Breast epithelium (tissue), 4 donors: ENCODE data around the gene MTMR12. TPM values are rescaled to one million over a fixed set of nuclear protein-coding genes. Genes with fewer than 3 reads are reported as not detected.

Experiments
- DNase-seq, 2 donors: peaks; one replicate each; pipeline ENCODE4 v3.0.0-alpha.2; 2019; ENCODE audit warnings: low spot score in 2 of 2
- H3K27ac ChIP-seq, 2 donors: fragments of 200-600 bp; sonication (generic) in 1 of 2; one replicate each; pipeline ENCODE4 v1.5.1; 2016 to 2019; ENCODE audit warnings: mild to moderate bottlenecking in 1 of 2
- H3K27me3 ChIP-seq, 2 donors: fragments of 200-600 bp; sonication (generic) in 1 of 2; one replicate each; pipeline versions ENCODE4 v1.5.1 to v1.6.0; 2017 to 2019; ENCODE audit warnings: control low read depth in 1 of 2, mild to moderate bottlenecking in 1 of 2
- H3K36me3 ChIP-seq: fragments of 200-600 bp; one replicate; pipeline ENCODE4 v1.5.1; 2019
- H3K4me1 ChIP-seq, 2 donors: fragments of 200-600 bp; sonication (generic); one replicate each; pipeline ENCODE4 v1.5.1; 2016 to 2019; ENCODE audit warnings: control low read depth in 1 of 2
- H3K4me3 ChIP-seq, 3 donors: fragments of 200-600 bp; sonication (generic); 1 replicate in 2 of 3; 2 replicates in 1 of 3; pipeline ENCODE4 v1.5.1; 2016 to 2019; ENCODE audit warnings: mild to moderate bottlenecking in 3 of 3, moderate library complexity in 2 of 3
- H3K9me3 ChIP-seq, 2 donors: fragments of 200-600 bp; sonication (generic) in 1 of 2; one replicate each; pipeline ENCODE4 v1.5.1; 2016 to 2019; ENCODE audit warnings: control low read depth in 1 of 2
- POLR2A ChIP-seq: fragments of 450-650 bp; IDR thresholded peaks from one replicate; pipeline ENCODE4 v1.6.1; 2016; ENCODE audit warnings: antibody characterized with exemption, mild to moderate bottlenecking, moderate library complexity
- POLR2AphosphoS5 ChIP-seq, 3 donors: sonication (generic); formaldehyde crosslinking; IDR thresholded peaks; one replicate each; pipeline ENCODE4 v1.6.1; 2017; ENCODE audit warnings: antibody characterized with exemption in 3 of 3
- intact Hi-C: fragments of 100-400 bp; cut with DNase I; formaldehyde crosslinking; loops from one replicate; pipeline ENCODE4 v1.15.1; 2023; ENCODE audit warnings: low total_unique reads
- total RNA-seq, 3 donors: library from RNA; depleted of rRNA; stranded (reverse); fragments of >200 nt; gene quantifications; one replicate each; pipeline ENCODE4 v1.1.0, GENCODE V29; 2016
- TF ChIP-seq, protein P1 (sequence below), 3 donors: fragments of 450-650 bp; IDR thresholded peaks; one replicate each; pipeline ENCODE4 v1.5.1; 2016 to 2017; ENCODE audit warnings: antibody characterized with exemption in 3 of 3, mild to moderate bottlenecking in 3 of 3, moderate library complexity in 3 of 3

The MTMR12 gene
- total RNA-seq, 3 donors from 2014 or later = 40.0 to 61.3 (median 43.0) TPM

DNA sequence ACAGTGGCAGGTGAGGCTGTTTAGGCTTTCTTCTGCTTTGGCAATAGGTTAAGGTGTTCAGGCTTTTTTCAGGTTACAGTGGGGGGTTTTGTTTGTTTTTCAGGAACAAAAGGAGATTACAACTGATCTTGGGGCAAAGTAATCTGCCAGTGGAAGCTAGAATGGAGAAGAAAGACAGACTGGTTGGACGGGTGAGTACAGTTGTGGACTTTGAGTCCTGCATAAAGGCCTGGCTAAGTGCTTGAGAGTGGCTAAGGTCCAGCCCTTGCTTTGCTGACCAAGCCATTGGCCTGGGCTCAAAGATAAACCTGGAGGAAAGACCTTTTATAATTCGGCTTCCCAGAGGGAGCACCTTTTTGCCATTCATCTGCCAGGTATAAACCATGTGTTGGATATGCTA, 63.1 kb downstream of the MTMR12 start:
- H3K4me3 ChIP-seq = no peak overlapping the region
- H3K27me3 ChIP-seq = no peaks in the 10 kb centered on the region
- TF ChIP-seq POLR2A (no peak), POLR2AphosphoS5 (IDR thresholded peaks at IDR 0.05) (no peak)
- TF ChIP-seq, protein P1, sequence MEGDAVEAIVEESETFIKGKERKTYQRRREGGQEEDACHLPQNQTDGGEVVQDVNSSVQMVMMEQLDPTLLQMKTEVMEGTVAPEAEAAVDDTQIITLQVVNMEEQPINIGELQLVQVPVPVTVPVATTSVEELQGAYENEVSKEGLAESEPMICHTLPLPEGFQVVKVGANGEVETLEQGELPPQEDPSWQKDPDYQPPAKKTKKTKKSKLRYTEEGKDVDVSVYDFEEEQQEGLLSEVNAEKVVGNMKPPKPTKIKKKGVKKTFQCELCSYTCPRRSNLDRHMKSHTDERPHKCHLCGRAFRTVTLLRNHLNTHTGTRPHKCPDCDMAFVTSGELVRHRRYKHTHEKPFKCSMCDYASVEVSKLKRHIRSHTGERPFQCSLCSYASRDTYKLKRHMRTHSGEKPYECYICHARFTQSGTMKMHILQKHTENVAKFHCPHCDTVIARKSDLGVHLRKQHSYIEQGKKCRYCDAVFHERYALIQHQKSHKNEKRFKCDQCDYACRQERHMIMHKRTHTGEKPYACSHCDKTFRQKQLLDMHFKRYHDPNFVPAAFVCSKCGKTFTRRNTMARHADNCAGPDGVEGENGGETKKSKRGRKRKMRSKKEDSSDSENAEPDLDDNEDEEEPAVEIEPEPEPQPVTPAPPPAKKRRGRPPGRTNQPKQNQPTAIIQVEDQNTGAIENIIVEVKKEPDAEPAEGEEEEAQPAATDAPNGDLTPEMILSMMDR (IDR thresholded peaks at IDR 0.05) = no peak
- DNase-seq = no peak
- H3K9me3 ChIP-seq = no peaks in the 10 kb centered on the region
- H3K27ac ChIP-seq = peak overlapping the region; percentile 30 to 48
- intact Hi-C loops = no loop called here
- peaks cover 5% of the 10 kb centered on the region for H3K36me3 ChIP-seq
- no peaks in the 10 kb centered on the region for H3K4me1 ChIP-seq

DNA sequence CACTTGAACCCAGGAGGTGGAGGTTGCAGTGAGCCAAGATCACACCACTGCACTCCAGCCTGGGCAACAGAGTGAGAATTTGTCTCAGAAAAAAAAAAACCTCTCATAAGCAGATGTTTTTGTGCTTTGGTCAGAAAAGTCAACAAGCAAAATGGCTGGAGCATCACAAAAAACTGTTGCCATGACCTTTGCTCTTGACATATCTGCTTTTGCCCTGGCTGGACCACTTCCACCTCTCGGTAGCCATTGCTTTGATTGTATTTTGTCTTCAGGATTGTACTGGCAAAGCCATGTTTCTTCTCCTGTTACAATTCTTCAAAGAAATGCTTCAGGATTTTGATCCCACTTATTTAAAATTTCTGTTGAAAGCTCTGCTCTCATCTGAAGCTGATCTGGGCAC, 67.0 kb downstream of the MTMR12 start:
- peaks cover 5% of the 10 kb centered on the region for H3K36me3 ChIP-seq
- H3K27ac ChIP-seq = no peak overlapping the region
- no peaks in the 10 kb centered on the region for H3K27me3 ChIP-seq
- H3K9me3 ChIP-seq = no peaks in the 10 kb centered on the region
- H3K4me3 ChIP-seq = no peak overlapping the region
- no peaks in the 10 kb centered on the region for H3K4me1 ChIP-seq
- TF ChIP-seq, protein P1 (IDR thresholded peaks at IDR 0.05) = no peak
- TF ChIP-seq POLR2A (no peak), POLR2AphosphoS5 (IDR thresholded peaks at IDR 0.05) (no peak)
- intact Hi-C loops = no loop called here
- DNase-seq = no peak

DNA sequence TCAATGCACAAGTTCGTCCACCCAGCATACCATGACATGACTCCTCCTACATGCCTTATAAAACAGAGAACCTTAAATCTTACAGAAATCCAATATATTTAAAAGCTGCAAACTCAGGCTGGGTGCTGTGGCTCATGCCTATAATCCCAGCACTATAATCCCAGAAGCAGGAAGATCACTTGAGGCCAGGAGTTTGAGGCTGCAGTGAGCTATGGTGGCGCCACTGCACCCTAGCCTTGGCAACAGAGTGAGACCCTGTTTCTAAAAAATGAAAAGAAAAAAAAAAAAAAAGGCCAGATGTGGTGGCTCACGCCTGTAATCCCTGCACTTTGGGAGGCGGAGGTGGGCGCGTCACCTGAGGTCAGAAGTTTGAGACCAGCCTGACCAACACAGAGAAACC, 68.7 kb downstream of the MTMR12 start:
- DNase-seq = no peak
- H3K36me3 ChIP-seq = peaks cover 5% of the 10 kb centered on the region
- intact Hi-C loops = no loop called here
- H3K9me3 ChIP-seq = no peaks in the 10 kb centered on the region
- no peak overlapping the region for H3K27ac ChIP-seq
- H3K4me3 ChIP-seq = no peak overlapping the region
- TF ChIP-seq, protein P1 (IDR thresholded peaks at IDR 0.05) = no peak
- TF ChIP-seq POLR2A (no peak), POLR2AphosphoS5 (IDR thresholded peaks at IDR 0.05) (no peak)
- no peaks in the 10 kb centered on the region for H3K27me3 ChIP-seq
- no peaks in the 10 kb centered on the region for H3K4me1 ChIP-seq

DNA sequence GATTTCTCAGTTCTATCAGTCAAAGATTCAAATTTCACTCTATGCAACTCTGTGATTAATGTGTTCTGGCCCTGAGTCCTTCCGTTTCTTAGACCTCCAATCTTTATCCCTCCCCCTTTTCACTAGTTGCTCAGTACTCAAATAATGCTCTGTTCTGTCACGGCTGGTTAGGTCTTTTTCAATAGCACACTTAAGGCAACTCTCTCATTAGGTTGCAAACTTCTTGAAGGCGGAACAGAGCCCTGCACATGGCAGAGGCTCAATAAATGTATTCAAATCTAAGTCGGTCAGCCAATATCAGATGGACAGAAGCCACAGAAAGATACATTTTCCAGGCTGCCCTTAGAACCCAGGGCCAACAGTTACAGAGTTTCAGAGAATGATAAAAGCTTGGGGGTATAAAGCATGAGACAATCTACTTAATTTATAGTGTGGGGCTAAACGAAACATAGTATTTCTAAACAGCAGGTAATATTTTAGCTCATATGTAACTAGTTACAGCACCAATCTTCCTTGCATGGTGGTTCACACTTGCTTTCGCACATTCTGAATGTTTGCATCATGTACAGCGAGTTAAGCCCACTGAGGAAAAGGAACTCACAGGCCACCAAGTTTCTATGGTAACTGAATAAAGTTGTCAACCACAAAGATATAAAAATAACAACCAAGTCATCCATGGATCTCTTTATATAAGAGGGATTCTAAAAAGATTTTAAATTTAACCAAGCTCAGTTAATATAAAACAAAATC, 71.5 kb downstream of the MTMR12 start:
- Histone ChIP-seq H3K9me3 (no peaks in the 10 kb centered on the region), H3K27me3 (no peaks in the 10 kb centered on the region), H3K4me1 (no peaks in the 10 kb centered on the region), H3K27ac (no peak overlapping the region), H3K36me3 (no peaks in the 10 kb centered on the region), H3K4me3 (no peak overlapping the region)
- DNase-seq = no peak
- TF ChIP-seq POLR2AphosphoS5 (IDR thresholded peaks at IDR 0.05) (no peak), POLR2A (no peak)
- TF ChIP-seq, protein P1 (IDR thresholded peaks at IDR 0.05) = no peak
- intact Hi-C loops = no loop called here

DNA sequence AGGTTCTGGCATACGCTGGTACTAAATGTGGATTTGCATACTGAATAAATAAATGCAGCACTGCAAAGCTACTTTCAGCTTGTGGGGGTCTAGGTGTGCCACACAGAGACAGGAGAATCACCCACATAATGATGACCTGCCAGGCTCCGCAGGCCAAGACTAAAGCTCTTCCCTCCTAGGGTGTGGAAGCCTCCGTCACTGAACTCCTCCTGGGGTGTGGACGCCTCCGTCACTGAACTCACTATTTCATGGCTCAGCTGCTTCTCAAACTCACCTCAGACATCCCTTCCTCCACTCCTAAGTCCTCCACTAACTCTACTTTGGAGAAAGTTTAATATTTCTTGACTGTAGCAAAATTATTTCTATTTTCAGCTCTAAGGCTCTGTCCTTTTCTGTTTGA, 73.4 kb downstream of the MTMR12 start:
- DNase-seq = no peak
- H3K9me3 ChIP-seq = no peaks in the 10 kb centered on the region
- peaks cover 0 to 8% of the 10 kb centered on the region in 2 donors for H3K4me1 ChIP-seq
- TF ChIP-seq, protein P1 (IDR thresholded peaks at IDR 0.05) = no peak
- TF ChIP-seq POLR2A (no peak), POLR2AphosphoS5 (IDR thresholded peaks at IDR 0.05) (no peak)
- no peak overlapping the region for H3K4me3 ChIP-seq
- no peaks in the 10 kb centered on the region for H3K27me3 ChIP-seq
- intact Hi-C loops = loop anchor here (10.0 kb wide), 1 partner anchor 75 kb away; the partner anchor contains the start of gene MTMR12
- H3K36me3 ChIP-seq = no peaks in the 10 kb centered on the region
- no peak overlapping the region for H3K27ac ChIP-seq
